Effector memory CD4-positive, alpha-beta T cell (primary cell): ENCODE results near the gene CELSR1.

Experiments
- DNase-seq, 3 donors: peaks; one replicate each; pipeline ENCODE4 v3.0.0-alpha.2; 2020
- H3K27ac ChIP-seq: 2 replicates; pipeline ENCODE4 v1.7.0; 2013; ENCODE audit warnings: mild to moderate bottlenecking, low read length, moderate library complexity; ENCODE audit not compliant: insufficient read depth, poor library complexity, severe bottlenecking
- H3K27me3 ChIP-seq: replicated peaks from 2 replicates; pipeline ENCODE4 v1.7.0; 2013; ENCODE audit warnings: mild to moderate bottlenecking, low read length; ENCODE audit not compliant: insufficient read depth, control insufficient read depth, poor library complexity, severe bottlenecking
- H3K36me3 ChIP-seq: 2 replicates; pipeline ENCODE4 v1.7.0; 2013; ENCODE audit warnings: mild to moderate bottlenecking, low read length, moderate library complexity; ENCODE audit not compliant: control insufficient read depth, insufficient read depth
- H3K4me1 ChIP-seq: 2 replicates; pipeline ENCODE4 v1.7.0; 2013; ENCODE audit warnings: low read length, mild to moderate bottlenecking; ENCODE audit not compliant: control insufficient read depth, insufficient read depth, poor library complexity, severe bottlenecking
- H3K4me3 ChIP-seq: 2 replicates; pipeline ENCODE4 v1.7.0; 2013; ENCODE audit warnings: low read length, low read depth, mild to moderate bottlenecking; ENCODE audit not compliant: insufficient read depth, poor library complexity, severe bottlenecking
- H3K9me3 ChIP-seq: 2 replicates; pipeline ENCODE4 v1.7.0; 2013; ENCODE audit warnings: mild to moderate bottlenecking, low read length, moderate library complexity; ENCODE audit not compliant: control insufficient read depth

The CELSR1 gene

GRCh38 chr22:46369716-46370583, 167.5 kb downstream of the CELSR1 start:
- Histone ChIP-seq H3K4me1 (peaks cover 20% of the 10 kb centered on the region), H3K36me3 (no peaks in the 10 kb centered on the region), H3K27ac (no peak overlapping the region), H3K4me3 (no peak overlapping the region), H3K27me3 (peaks cover 3% of the 10 kb centered on the region), H3K9me3 (no peaks in the 10 kb centered on the region)
- no peak for DNase-seq

- Histone ChIP-seq H3K4me3 (no peak overlapping the region), H3K27me3 (peaks cover 3% of the 10 kb centered on the region), H3K27ac (no peak overlapping the region), H3K36me3 (no peaks in the 10 kb centered on the region), H3K9me3 (no peaks in the 10 kb centered on the region), H3K4me1 (peaks cover 19% of the 10 kb centered on the region)
- no peak for DNase-seq
Observed at GRCh38 chr22:46368871-46369715, 168.3 kb downstream of the CELSR1 start.

- no peak for DNase-seq
- Histone ChIP-seq H3K9me3 (no peaks in the 10 kb centered on the region), H3K4me3 (no peak overlapping the region), H3K27me3 (peaks cover 3% of the 10 kb centered on the region), H3K4me1 (peaks cover 12% of the 10 kb centered on the region), H3K36me3 (no peaks in the 10 kb centered on the region), H3K27ac (no peak overlapping the region)
Observed at GRCh38 chr22:46368422-46368821, 169.0 kb downstream of the CELSR1 start.

GRCh38 chr22:46367707-46368191, 169.7 kb downstream of the CELSR1 start:
- Histone ChIP-seq H3K4me1 (peaks cover 11% of the 10 kb centered on the region), H3K27me3 (peaks cover 3% of the 10 kb centered on the region), H3K36me3 (no peaks in the 10 kb centered on the region), H3K4me3 (peak overlapping the region; percentile 35), H3K9me3 (no peaks in the 10 kb centered on the region), H3K27ac (no peak overlapping the region)
- peak; percentile 16 to 41 (median 36) for DNase-seq

GRCh38 chr22:46366801-46367706, 170.4 kb downstream of the CELSR1 start:
- H3K4me3 ChIP-seq: peak overlapping the region; percentile 35
- peaks cover 11% of the 10 kb centered on the region for H3K4me1 ChIP-seq
- peaks cover 3% of the 10 kb centered on the region for H3K27me3 ChIP-seq
- H3K9me3 ChIP-seq: no peaks in the 10 kb centered on the region
- H3K36me3 ChIP-seq: no peaks in the 10 kb centered on the region
- no peak overlapping the region for H3K27ac ChIP-seq
- DNase-seq: no peak

GRCh38 chr22:46366327-46366731, 171.1 kb downstream of the CELSR1 start:
- no peaks in the 10 kb centered on the region for H3K9me3 ChIP-seq
- H3K4me3 ChIP-seq: no peak overlapping the region
- no peak for DNase-seq
- H3K27me3 ChIP-seq: peaks cover 3% of the 10 kb centered on the region
- H3K36me3 ChIP-seq: no peaks in the 10 kb centered on the region
- H3K4me1 ChIP-seq: peaks cover 11% of the 10 kb centered on the region
- no peak overlapping the region for H3K27ac ChIP-seq

GRCh38 chr22:46365166-46365624, 172.2 kb downstream of the CELSR1 start:
- H3K27me3 ChIP-seq: peaks cover 3% of the 10 kb centered on the region

GRCh38 chr22:46364341-46365165, 172.9 kb downstream of the CELSR1 start:
- no peak for DNase-seq
- H3K4me3 ChIP-seq: no peak overlapping the region
- H3K27ac ChIP-seq: no peak overlapping the region
- peaks cover 3% of the 10 kb centered on the region for H3K27me3 ChIP-seq
- no peaks in the 10 kb centered on the region for H3K4me1 ChIP-seq
- no peaks in the 10 kb centered on the region for H3K9me3 ChIP-seq
- no peaks in the 10 kb centered on the region for H3K36me3 ChIP-seq

More at GRCh38 chr22:46365166-46365624, 172.2 kb downstream of the CELSR1 start:
- no peak overlapping the region for H3K4me3 ChIP-seq
- DNase-seq: no peak
- H3K9me3 ChIP-seq: no peaks in the 10 kb centered on the region
- no peak overlapping the region for H3K27ac ChIP-seq
- peaks cover 2% of the 10 kb centered on the region for H3K4me1 ChIP-seq
- no peaks in the 10 kb centered on the region for H3K36me3 ChIP-seq
